Stimulated activated CD4-positive, alpha-beta T cell treated with anti-CD3 and anti-CD28 coated beads, Interleukin-1b, Interleukin-23, amount 100 ng/mL, for 4 hours (primary cell): ENCODE data around the gene ENPP4.
"Not testable (repeated sequence)": the region's sequence is repeated elsewhere in the genome, so short reads cannot be mapped to it uniquely, and the experiment has no call there.

Experiments
- DNase-seq, 2 donors: peaks; one replicate each; pipeline ENCODE4 v3.0.0-alpha.2; 2020; ENCODE audit warnings: low read depth in 2 of 2

ENPP4 gene

GRCh38 chr6:46129629-46130511, at the start of gene ENPP4:
Gene ENPP4 (plus strand): TSS chr6:46129989. CDS start chr6:46139584, 9,595 bp downstream.
- peak; percentile 74 to 90 for DNase-seq

GRCh38 chr6:46080111-46080510, 49.7 kb upstream of the ENPP4 start:
- DNase-seq: no peak

DNA sequence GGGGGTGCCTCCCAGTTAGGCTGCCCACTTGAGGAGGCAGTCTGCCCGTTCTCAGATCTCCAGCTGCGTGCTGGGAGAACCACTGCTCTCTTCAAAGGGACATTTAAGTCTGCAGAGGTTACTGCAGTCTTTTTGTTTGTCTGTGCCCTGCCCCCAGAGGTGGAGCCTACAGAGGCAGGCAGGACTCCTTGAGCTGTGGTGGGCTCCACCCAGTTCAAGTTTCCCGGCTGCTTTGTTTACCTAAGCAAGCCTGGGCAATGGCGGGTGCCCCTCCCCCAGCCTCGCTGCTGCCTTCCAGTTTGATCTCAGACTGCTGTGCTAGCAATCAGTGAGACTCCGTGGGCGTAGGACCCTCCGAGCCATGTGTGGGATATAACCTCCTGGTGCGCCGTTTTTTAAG, 44.1 kb upstream of the ENPP4 start:
- DNase-seq: not testable (repeated sequence)

DNA sequence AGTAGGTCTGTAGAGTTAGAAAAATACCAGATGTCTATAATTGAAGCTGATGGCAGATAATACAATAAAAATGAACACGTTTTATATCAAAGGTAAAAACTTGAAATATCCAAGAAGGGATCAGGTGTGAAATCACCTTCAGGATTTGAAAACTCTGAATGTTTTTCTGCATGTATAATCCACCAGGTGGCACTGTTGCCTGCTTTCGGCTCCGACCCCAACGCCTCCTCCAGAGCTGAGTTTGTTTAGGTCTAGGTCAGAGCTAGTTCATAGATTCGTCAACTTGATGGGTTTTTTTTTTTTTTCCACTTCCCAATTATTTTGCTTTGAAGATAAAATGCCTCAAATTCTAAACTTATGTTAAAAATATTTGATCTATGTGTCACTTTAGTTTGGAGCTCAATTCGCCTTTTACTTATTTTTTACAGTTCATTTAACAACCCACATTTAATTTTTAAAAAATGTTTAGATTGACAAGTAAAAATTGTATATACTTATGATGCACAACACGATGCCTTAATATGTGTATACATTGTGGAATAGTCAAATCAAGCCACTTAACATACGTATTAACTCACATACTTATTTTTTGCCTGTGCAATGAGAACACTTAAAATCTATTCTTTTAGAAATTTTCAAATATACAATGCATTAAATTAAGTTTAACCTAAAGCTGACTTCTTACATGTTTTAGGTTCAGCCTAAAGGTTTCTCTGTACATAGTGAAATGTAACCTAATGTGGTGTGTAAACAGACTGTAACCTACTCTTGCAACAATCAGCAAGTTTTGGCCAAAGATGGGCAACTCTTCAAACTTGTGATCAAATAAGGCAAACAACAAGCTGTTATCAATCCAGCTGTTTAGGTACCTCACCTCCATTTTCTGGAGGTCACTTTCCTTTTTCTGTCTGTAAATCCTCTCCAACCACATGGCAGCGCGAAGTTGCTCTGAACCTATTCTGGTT, 39.4 kb upstream of the ENPP4 start:
- peak; percentile 34 to 44 for DNase-seq

DNA sequence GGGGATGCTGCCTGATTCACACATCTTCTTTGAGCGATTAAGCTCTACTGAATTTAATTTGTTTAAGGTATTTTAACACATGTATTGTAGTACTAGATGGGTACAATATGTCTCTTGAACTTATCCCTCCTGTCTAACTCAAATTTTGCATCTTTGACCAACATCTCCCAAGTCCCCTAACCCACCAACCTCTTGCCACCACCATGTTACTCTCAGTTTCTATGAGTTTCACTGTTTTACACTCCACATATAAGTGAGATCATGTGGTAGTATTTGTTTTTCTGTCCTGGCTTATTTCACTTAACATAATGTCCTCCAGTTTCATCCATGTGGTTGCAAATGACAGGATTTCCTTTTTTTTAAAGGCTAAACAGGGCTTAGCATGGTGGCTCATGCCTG, 38.7 kb upstream of the ENPP4 start:
- DNase-seq: no peak

DNA sequence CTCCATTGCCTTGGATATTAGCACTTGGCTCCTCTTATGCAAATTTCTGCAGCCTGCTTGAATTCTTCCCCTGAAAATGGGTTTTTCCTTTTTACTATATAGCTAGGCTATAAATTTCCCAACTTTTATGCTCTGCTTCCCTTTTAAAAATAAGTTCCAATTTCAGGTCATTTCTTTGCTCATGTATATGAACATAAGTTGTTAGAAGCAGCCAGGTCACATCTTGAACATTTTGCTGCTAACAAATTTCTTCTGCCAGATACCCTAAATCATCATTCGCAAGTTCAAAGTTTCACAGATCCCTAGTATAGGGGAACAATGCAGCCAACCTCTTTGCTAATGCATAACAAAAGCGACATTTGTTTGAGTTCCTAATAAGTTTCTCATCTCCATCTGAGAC, 34.5 kb upstream of the ENPP4 start:
- DNase-seq: no peak

GRCh38 chr6:46097366-46097765, 32.4 kb upstream of the ENPP4 start:
- no peak for DNase-seq

- no peak for DNase-seq
Measured at GRCh38 chr6:46098678-46099077, 31.1 kb upstream of the ENPP4 start.

DNA sequence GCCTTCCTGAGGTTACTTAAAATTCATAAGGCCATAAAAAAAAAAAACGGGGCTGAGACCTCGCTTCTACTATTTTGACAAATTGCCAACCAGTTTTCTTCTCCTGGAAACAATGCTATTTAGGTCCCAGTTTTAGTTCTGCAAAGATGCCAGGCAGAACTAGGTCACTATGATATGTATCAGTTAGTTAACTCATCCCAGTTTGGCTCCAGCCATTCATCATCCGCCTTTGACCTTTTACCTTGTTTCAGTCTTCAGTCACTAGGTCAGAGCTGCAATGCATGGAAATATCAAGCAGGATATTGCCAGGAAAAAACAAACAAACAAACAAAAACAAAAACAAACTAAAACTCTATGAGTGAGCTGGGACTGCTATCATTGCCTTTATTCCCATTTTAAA, 29.8 kb upstream of the ENPP4 start:
- DNase-seq: no peak

DNA sequence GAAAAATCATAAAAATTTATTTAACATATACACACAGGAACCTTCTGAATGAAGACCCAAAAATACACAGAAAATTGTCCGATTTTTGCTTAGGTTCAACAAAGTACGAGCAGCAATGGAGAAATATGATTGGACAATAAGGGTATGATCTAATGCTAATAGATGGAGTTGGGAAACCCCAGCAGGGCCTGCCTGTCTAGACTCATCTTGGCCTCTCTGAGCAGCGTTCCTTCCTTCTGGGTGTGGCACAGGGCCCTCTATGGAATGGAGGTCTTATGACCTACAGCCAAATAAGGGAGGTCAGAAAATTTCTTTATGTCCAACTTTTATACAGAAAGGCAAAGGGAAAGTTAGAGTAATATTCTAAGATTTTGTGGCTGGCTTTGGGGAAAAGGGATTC, 27.7 kb upstream of the ENPP4 start:
- DNase-seq: no peak

- no peak for DNase-seq
Measured at GRCh38 chr6:46103441-46104115, 26.2 kb upstream of the ENPP4 start.

DNA sequence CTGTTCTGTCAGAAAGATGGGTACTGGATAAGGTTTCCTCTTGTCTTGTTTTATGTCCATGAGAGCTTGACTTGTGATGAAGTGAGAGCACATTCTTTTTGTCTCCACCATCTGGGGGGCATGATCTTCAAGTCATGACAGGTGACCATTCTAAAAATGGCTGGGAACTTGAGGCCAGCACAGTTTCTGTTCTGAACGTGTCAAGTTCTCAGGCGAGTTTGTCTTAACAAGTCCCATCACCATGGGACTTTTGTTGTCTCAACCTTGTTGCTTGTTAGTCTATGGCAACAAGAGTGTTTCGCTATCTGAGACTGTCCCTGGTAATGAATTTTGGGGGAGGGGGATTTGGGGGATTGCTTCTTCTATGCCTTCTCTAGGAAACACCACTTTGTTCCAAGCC, 25.6 kb upstream of the ENPP4 start:
- no peak for DNase-seq

DNA sequence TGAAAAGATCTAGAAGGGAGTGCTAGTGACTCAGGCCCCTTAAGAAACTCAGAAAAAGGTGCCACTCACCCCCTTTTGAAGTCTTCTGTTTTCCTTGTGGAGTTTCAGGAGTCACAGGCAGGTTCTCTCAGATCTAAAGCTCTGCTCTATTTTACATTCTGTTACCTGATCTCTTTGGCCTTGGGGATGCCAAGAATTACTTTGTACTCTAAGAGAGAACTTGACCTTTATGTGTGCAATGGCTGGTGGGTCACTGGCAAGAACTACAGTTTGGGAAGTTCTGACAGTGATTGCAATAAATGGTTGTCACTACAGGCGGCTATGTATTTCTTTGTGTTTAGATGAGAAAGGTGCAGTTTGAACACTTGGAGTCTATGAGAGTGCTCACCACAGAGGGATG, 24.2 kb upstream of the ENPP4 start:
- no peak for DNase-seq

DNA sequence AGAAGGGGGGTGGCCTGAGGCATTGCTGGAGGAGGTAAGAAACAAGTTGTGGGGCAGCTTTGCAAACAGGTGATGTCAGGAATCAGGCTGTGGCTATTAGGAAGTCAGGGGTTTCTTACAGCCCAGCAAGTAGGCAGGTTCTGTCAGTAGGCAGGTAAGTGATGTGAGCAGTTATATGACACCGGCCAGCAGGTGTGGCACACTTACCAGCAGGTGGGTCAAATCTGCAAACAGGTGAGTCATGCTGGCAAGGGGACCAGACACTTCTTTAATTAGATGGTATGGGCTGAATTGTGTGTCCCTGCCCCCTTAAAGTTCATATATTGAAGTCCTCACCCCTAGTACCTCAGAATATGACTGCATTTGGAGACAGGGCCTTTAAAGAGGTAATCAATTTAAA, 16.4 kb upstream of the ENPP4 start:
- DNase-seq: no peak

GRCh38 chr6:46115634-46116033, 14.2 kb upstream of the ENPP4 start:
- no peak for DNase-seq

DNA sequence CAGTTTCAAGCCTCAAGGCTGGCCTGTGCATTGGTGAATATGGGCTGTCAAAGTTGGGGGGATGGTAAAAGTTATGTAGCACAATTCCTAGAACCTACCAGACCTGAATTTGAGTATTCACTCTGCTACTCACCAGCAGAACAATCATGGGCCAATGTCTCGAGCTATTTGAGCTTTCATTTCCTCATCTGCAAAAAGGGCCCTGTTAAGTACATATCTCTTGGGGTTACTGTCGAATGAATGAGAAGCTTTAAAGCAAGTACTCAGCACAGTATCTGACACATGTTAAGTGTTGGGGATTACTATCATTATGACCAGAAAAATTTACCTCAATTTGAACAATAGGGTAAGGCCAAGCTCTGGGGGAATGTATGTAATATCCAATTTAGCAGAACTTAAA, 13.5 kb upstream of the ENPP4 start:
- DNase-seq: no peak

GRCh38 chr6:46118157-46118556, 11.6 kb upstream of the ENPP4 start:
- no peak for DNase-seq

GRCh38 chr6:46118836-46119235, 11.0 kb upstream of the ENPP4 start:
- no peak for DNase-seq

- DNase-seq: not testable (repeated sequence)
Measured at GRCh38 chr6:46119679-46120078, 10.1 kb upstream of the ENPP4 start.

GRCh38 chr6:46128476-46128875, 1.3 kb upstream of the ENPP4 start:
- DNase-seq: no peak

DNA sequence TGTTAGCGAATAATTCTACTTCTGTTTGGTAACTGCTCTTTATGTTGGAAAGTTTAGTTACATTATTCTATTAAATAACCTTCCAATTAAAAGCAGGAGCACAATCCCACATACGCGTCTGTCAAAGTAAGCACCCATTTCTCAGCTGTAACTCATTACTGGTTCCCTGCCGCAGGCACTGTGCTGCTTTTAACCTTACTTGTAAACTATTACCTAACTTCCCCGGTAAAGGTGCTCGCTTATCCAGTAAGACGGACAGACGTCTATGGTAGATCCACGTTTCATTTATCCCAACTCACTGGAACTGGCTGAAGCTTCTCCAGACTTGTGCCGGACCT, 529 bp upstream of the ENPP4 start:
- DNase-seq: peak in 1 of 2 donors; percentile 5

- DNase-seq: no peak
Measured at GRCh38 chr6:46130666-46131065, 877 bp downstream of the ENPP4 start.
